Measurements from ENCODE around the gene S100A3. TPM values are rescaled to one million over a fixed set of nuclear protein-coding genes. Genes with fewer than 3 reads are reported as not detected.

Gene S100A3
- total RNA-seq, 1 experiment from 2014 or later = not detected

GRCh38 chr1:153556348-153556747 lies 7.3 kb upstream of the S100A3 start:
- intact Hi-C loops (cut with micrococcal nuclease; ENCODE audit: unreplicated experiment) = no loop called here

GRCh38 chr1:153553830-153554541 lies 4.9 kb upstream of the S100A3 start:
- CTCF ChIA-PET = interaction anchor here (1.4 to 1.8 kb wide), 3 partner anchors 9 to 18 kb away, joined by 5 to 8 read pairs (median 5); partner anchors contain the start of gene S100A6
- no peak for DNase-seq

More at GRCh38 chr1:153556348-153556747, 7.3 kb upstream of the S100A3 start:
- Mint-ChIP-seq H3K36me3 (ENCODE audit: insufficient read depth, unreplicated experiment) (no peaks in the 10 kb centered on the region), H3K4me3 (ENCODE audit: low read depth, unreplicated experiment) (no peak overlapping the region), H3K4me1 (ENCODE audit: low read depth, unreplicated experiment) (peaks cover 12% of the 10 kb centered on the region), H3K27me3 (ENCODE audit: unreplicated experiment) (no peaks in the 10 kb centered on the region), H3K27ac (ENCODE audit: unreplicated experiment) (no peak overlapping the region), H3K9me3 (ENCODE audit: low read depth, unreplicated experiment) (no peaks in the 10 kb centered on the region)
- TF ChIP-seq, protein P1, sequence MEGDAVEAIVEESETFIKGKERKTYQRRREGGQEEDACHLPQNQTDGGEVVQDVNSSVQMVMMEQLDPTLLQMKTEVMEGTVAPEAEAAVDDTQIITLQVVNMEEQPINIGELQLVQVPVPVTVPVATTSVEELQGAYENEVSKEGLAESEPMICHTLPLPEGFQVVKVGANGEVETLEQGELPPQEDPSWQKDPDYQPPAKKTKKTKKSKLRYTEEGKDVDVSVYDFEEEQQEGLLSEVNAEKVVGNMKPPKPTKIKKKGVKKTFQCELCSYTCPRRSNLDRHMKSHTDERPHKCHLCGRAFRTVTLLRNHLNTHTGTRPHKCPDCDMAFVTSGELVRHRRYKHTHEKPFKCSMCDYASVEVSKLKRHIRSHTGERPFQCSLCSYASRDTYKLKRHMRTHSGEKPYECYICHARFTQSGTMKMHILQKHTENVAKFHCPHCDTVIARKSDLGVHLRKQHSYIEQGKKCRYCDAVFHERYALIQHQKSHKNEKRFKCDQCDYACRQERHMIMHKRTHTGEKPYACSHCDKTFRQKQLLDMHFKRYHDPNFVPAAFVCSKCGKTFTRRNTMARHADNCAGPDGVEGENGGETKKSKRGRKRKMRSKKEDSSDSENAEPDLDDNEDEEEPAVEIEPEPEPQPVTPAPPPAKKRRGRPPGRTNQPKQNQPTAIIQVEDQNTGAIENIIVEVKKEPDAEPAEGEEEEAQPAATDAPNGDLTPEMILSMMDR (IDR thresholded peaks at IDR 0.05; ENCODE audit: unreplicated experiment) = no peak
- CTCF ChIA-PET = interaction anchor here (0.7 to 1.3 kb wide), 5 partner anchors 10 to 905 kb away, joined by 3 to 6 read pairs (median 5); partner anchors contain the start of gene S100A6
- DNase-seq = no peak
- BruUV-seq (replicated peaks) = no TSS peak

GRCh38 chr1:153553096-153553495 lies 4.0 kb upstream of the S100A3 start:
- peak overlapping the region; percentile 50 for H3K27ac Mint-ChIP-seq (ENCODE audit: unreplicated experiment)

More at GRCh38 chr1:153553830-153554541, 4.9 kb upstream of the S100A3 start:
- H3K27ac Mint-ChIP-seq (ENCODE audit: unreplicated experiment) = peak overlapping the region; percentile 11
- intact Hi-C loops (cut with micrococcal nuclease; ENCODE audit: unreplicated experiment) = no loop called here
- no peaks in the 10 kb centered on the region for H3K27me3 Mint-ChIP-seq (ENCODE audit: unreplicated experiment)
- TF ChIP-seq, protein P1 (IDR thresholded peaks at IDR 0.05; ENCODE audit: unreplicated experiment) = no peak
- no TSS peak for BruUV-seq (replicated peaks)
- H3K36me3 Mint-ChIP-seq (ENCODE audit: insufficient read depth, unreplicated experiment) = peaks cover 6% of the 10 kb centered on the region
- peaks cover 28% of the 10 kb centered on the region for H3K4me1 Mint-ChIP-seq (ENCODE audit: low read depth, unreplicated experiment)
- H3K9me3 Mint-ChIP-seq (ENCODE audit: low read depth, unreplicated experiment) = no peaks in the 10 kb centered on the region
- H3K4me3 Mint-ChIP-seq (ENCODE audit: low read depth, unreplicated experiment) = no peak overlapping the region

DNA sequence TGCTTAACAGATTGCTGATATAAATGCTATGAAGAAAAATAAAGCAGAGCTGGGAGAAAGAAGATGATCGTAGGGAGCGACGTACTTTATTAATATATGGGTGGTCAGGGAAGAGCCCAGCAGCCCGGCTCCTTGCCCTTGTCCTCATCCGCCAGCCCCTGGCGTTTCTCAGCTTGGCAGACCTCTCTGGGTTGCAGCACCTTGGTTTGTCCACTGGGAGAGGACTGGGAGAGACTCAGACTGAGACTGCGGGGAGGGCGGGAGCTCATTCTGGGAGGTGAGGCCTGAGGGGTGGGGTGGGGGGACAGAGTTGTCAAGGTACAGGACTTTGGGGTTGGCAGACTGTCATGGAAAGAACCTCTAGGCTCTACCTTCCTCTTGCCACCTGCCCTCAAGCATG lies 3.3 kb upstream of the S100A3 start:
- H3K4me3 Mint-ChIP-seq (ENCODE audit: low read depth, unreplicated experiment) = no peak overlapping the region
- CTCF ChIA-PET = interaction anchor here (0.8 to 1.5 kb wide), 2 partner anchors 9 to 16 kb away, joined by 3 to 5 read pairs; no protein-coding TSS in a partner anchor

More at GRCh38 chr1:153553096-153553495, 4.0 kb upstream of the S100A3 start:
- no TSS peak for BruUV-seq (replicated peaks)
- peaks cover 6% of the 10 kb centered on the region for H3K36me3 Mint-ChIP-seq (ENCODE audit: insufficient read depth, unreplicated experiment)
- DNase-seq = no peak
- no peaks in the 10 kb centered on the region for H3K9me3 Mint-ChIP-seq (ENCODE audit: low read depth, unreplicated experiment)
- H3K4me1 Mint-ChIP-seq (ENCODE audit: low read depth, unreplicated experiment) = peaks cover 37% of the 10 kb centered on the region
- intact Hi-C loops (cut with micrococcal nuclease; ENCODE audit: unreplicated experiment) = no loop called here
- TF ChIP-seq, protein P1 (IDR thresholded peaks at IDR 0.05; ENCODE audit: unreplicated experiment) = no peak
- no peaks in the 10 kb centered on the region for H3K27me3 Mint-ChIP-seq (ENCODE audit: unreplicated experiment)
- CTCF ChIA-PET = interaction anchor here (1.5 to 1.8 kb wide), 2 partner anchors 8 to 15 kb away, joined by 5 to 8 read pairs; no protein-coding TSS in a partner anchor
- no peak overlapping the region for H3K4me3 Mint-ChIP-seq (ENCODE audit: low read depth, unreplicated experiment)

More for the DNA sequence above, 3.3 kb upstream of the S100A3 start:
- TF ChIP-seq, protein P1 (IDR thresholded peaks at IDR 0.05; ENCODE audit: unreplicated experiment) = no peak
- Mint-ChIP-seq H3K27ac (ENCODE audit: unreplicated experiment) (no peak overlapping the region), H3K9me3 (ENCODE audit: low read depth, unreplicated experiment) (no peaks in the 10 kb centered on the region), H3K4me1 (ENCODE audit: low read depth, unreplicated experiment) (peaks cover 37% of the 10 kb centered on the region), H3K36me3 (ENCODE audit: insufficient read depth, unreplicated experiment) (peaks cover 6% of the 10 kb centered on the region), H3K27me3 (ENCODE audit: unreplicated experiment) (no peaks in the 10 kb centered on the region)
- no TSS peak for BruUV-seq (replicated peaks)
- DNase-seq = no peak
- intact Hi-C loops (cut with micrococcal nuclease; ENCODE audit: unreplicated experiment) = no loop called here

Data from Calu3 (cell line).